Right lobe of liver (tissue), 4 donors: ENCODE data around the gene IL19.

Experiments
- POLR2A ChIP-seq: fragments of 450-650 bp; IDR thresholded peaks from one replicate; pipeline ENCODE4 v1.6.1; 2017; ENCODE audit warnings: antibody characterized with exemption, mild to moderate bottlenecking
- TF ChIP-seq, protein P1 (sequence below), 4 donors: fragments of 200-600 bp in 3 of 4; fragments of 450-650 bp in 1 of 4; IDR thresholded peaks; one replicate each; pipeline versions ENCODE4 v1.5.1 to v1.8.0; 2016 to 2022; ENCODE audit warnings: antibody characterized with exemption in 4 of 4, mild to moderate bottlenecking in 2 of 4
- donor health status: DM: no; HTN: no; CAD: no.
- donor health status: DM: no; HTN: no; CAD: no.
- donor health status: DM: no; HTN: yes; CAD: no.

DNA sequence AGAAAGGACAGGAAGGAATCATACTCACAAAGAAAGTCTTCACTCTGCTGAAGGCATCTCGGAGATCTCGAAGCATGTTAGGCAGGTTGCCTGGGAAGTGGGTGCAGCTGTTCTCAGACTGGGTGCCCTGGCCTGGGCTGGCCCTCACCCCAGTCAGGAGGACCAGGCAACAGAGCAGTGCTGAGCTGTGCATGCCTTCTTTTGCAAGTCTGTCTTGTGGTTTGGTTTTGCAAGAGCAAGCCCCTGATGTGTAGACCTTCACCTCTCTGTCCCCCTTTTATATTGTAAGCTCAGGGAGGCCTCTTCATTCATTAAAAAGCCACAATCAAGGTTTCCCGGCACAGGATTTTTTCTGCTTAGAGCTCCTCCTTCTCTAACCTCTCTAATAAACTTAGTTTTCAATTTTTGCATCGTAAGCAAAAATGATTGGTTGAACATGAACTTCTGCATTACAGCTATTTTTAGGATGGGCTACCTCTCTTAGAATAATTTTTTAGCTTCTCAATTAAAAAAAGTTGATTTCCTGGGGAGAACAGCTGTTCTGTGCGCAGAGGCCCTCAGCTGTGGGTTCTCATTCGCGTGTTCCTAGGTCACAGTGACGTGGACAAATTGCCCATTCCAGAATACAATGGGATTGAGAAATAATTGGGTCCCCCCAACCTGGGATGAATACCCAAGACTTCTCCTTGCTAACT is 1.8 kb downstream of the IL19 start, which contains the start of gene IL10:
- TF ChIP-seq, protein P1, sequence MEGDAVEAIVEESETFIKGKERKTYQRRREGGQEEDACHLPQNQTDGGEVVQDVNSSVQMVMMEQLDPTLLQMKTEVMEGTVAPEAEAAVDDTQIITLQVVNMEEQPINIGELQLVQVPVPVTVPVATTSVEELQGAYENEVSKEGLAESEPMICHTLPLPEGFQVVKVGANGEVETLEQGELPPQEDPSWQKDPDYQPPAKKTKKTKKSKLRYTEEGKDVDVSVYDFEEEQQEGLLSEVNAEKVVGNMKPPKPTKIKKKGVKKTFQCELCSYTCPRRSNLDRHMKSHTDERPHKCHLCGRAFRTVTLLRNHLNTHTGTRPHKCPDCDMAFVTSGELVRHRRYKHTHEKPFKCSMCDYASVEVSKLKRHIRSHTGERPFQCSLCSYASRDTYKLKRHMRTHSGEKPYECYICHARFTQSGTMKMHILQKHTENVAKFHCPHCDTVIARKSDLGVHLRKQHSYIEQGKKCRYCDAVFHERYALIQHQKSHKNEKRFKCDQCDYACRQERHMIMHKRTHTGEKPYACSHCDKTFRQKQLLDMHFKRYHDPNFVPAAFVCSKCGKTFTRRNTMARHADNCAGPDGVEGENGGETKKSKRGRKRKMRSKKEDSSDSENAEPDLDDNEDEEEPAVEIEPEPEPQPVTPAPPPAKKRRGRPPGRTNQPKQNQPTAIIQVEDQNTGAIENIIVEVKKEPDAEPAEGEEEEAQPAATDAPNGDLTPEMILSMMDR (IDR thresholded peaks at IDR 0.05), result no peak
- TF ChIP-seq POLR2A, result no peak
